ENCODE results near the gene STUB1.
A peak's percentile ranks its signal among the peaks of the same experiment; 100 is the strongest.

The STUB1 gene

GRCh38 chr16:706189-707061, 26.2 kb downstream of the STUB1 start:
- no peak overlapping the region for H3K27ac ChIP-seq

GRCh38 chr16:707062-707538, 26.9 kb downstream of the STUB1 start:
- Histone ChIP-seq H3K4me2 (ENCODE audit: low read length) (no peak overlapping the region), H3K9me3 (ENCODE audit: control insufficient read depth, low read length) (no peaks in the 10 kb centered on the region), H3K9ac (no peak overlapping the region), H2AFZ (no peak overlapping the region), H3K36me3 (ENCODE audit: control insufficient read depth, insufficient read depth, low read length) (no peaks in the 10 kb centered on the region), H3K4me1 (peaks cover 5% of the 10 kb centered on the region), H3K27ac (no peak overlapping the region), H3K79me2 (peaks cover 24% of the 10 kb centered on the region), H3K27me3 (ENCODE audit: control insufficient read depth, insufficient read depth, low read length) (peaks cover 7% of the 10 kb centered on the region), H3K4me3 (ENCODE audit: low read depth, low read length) (no peak overlapping the region)
- TF ChIP-seq CTCF (IDR thresholded peaks at IDR 0.05) = no peak

More at GRCh38 chr16:706189-707061, 26.2 kb downstream of the STUB1 start:
- TF ChIP-seq CTCF (IDR thresholded peaks at IDR 0.05) = no peak
- Histone ChIP-seq H3K27me3 (ENCODE audit: control insufficient read depth, insufficient read depth, low read length) (peaks cover 13% of the 10 kb centered on the region), H3K4me1 (peaks cover 5% of the 10 kb centered on the region), H3K9ac (no peak overlapping the region), H3K36me3 (ENCODE audit: control insufficient read depth, insufficient read depth, low read length) (no peaks in the 10 kb centered on the region), H3K4me3 (ENCODE audit: low read depth, low read length) (no peak overlapping the region), H2AFZ (peak overlapping the region; percentile 60), H3K79me2 (peaks cover 28% of the 10 kb centered on the region), H3K4me2 (ENCODE audit: low read length) (no peak overlapping the region), H3K9me3 (ENCODE audit: control insufficient read depth, low read length) (no peaks in the 10 kb centered on the region)

GRCh38 chr16:708019-708418, 27.8 kb downstream of the STUB1 start:
- H3K36me3 ChIP-seq (ENCODE audit: control insufficient read depth, insufficient read depth, low read length) = no peaks in the 10 kb centered on the region
- no peak overlapping the region for H2AFZ ChIP-seq
- peaks cover 5% of the 10 kb centered on the region for H3K4me1 ChIP-seq
- no peak overlapping the region for H3K9ac ChIP-seq
- H3K27me3 ChIP-seq (ENCODE audit: control insufficient read depth, insufficient read depth, low read length) = peaks cover 7% of the 10 kb centered on the region
- H3K27ac ChIP-seq = no peak overlapping the region
- H3K4me2 ChIP-seq (ENCODE audit: low read length) = no peak overlapping the region
- no peak overlapping the region for H3K4me3 ChIP-seq (ENCODE audit: low read depth, low read length)
- H3K9me3 ChIP-seq (ENCODE audit: control insufficient read depth, low read length) = no peaks in the 10 kb centered on the region
- H3K79me2 ChIP-seq = peaks cover 14% of the 10 kb centered on the region
- no peak for TF ChIP-seq CTCF (IDR thresholded peaks at IDR 0.05)

- no peak for TF ChIP-seq CTCF (IDR thresholded peaks at IDR 0.05)
- Histone ChIP-seq H3K4me1 (peaks cover 5% of the 10 kb centered on the region), H2AFZ (no peak overlapping the region), H3K4me3 (ENCODE audit: low read depth, low read length) (no peak overlapping the region), H3K36me3 (ENCODE audit: control insufficient read depth, insufficient read depth, low read length) (no peaks in the 10 kb centered on the region), H3K9me3 (ENCODE audit: control insufficient read depth, low read length) (no peaks in the 10 kb centered on the region), H3K79me2 (peaks cover 5% of the 10 kb centered on the region), H3K27ac (no peak overlapping the region), H3K27me3 (ENCODE audit: control insufficient read depth, insufficient read depth, low read length) (peaks cover 7% of the 10 kb centered on the region), H3K9ac (no peak overlapping the region), H3K4me2 (ENCODE audit: low read length) (no peak overlapping the region)
Measured at GRCh38 chr16:708959-709358, 28.7 kb downstream of the STUB1 start.
